Heart right ventricle (tissue), 16 donors: ENCODE measurements around the gene CACNA2D1. TPM values are rescaled to one million over a fixed set of nuclear protein-coding genes. Genes with fewer than 3 reads are reported as not detected.

Experiments used
- ATAC-seq, 8 donors: fragments of 200-7000 bp; cut with Tn5 transposase; one replicate each; pipeline ENCODE4 v1.9.1; 2020; ENCODE audit warnings: mild to moderate bottlenecking in 8 of 8, moderate library complexity in 8 of 8, moderate number of reproducible peaks in 1 of 8
- DNase-seq, 2 donors: peaks; one replicate each; pipeline ENCODE4 v3.0.0-alpha.2; 2020
- H3K27ac ChIP-seq, 10 donors: fragments of 200-600 bp; sonication (generic) in 2 of 10; one replicate each; pipeline versions ENCODE4 v1.5.0 to v1.8.0; 2020 to 2022; ENCODE audit warnings: mild to moderate bottlenecking in 3 of 10
- H3K27me3 ChIP-seq, 7 donors: fragments of 200-600 bp; one replicate each; pipeline ENCODE4 v1.8.0; 2021 to 2022; ENCODE audit warnings: mild to moderate bottlenecking in 2 of 7
- H3K36me3 ChIP-seq, 9 donors: fragments of 200-600 bp; sonication (generic) in 1 of 9; one replicate each; pipeline versions ENCODE4 v1.5.0 to v1.8.0; 2020 to 2022; ENCODE audit warnings: mild to moderate bottlenecking in 2 of 9
- H3K4me1 ChIP-seq, 9 donors: fragments of 200-600 bp; sonication (generic) in 1 of 9; one replicate each; pipeline versions ENCODE4 v1.5.0 to v1.8.0; 2020 to 2022; ENCODE audit warnings: mild to moderate bottlenecking in 4 of 9
- H3K4me3 ChIP-seq, 10 donors: fragments of 200-600 bp; sonication (generic) in 2 of 10; one replicate each; pipeline versions ENCODE4 v1.5.0 to v1.8.0; 2020 to 2022; ENCODE audit warnings: mild to moderate bottlenecking in 7 of 10, moderate library complexity in 2 of 10
- H3K9me3 ChIP-seq, 11 donors: fragments of 200-600 bp in 10 of 11; sonication (generic) in 2 of 11; one replicate each; pipeline versions ENCODE4 v1.5.0 to v1.8.0; 2013 to 2022; ENCODE audit warnings: mild to moderate bottlenecking in 2 of 11, control low read depth in 1 of 11, moderate library complexity in 1 of 11
- WGBS, 2 donors: extraction: QIAGEN DNeasy Blood & Tissue Kit; methylation state at CpG; one replicate each; pipeline ENCODE4 v1.1.7; 2013; ENCODE audit warnings: inconsistent platforms in 1 of 2; 5-methylcytosine and 5-hydroxymethylcytosine counted together
- intact Hi-C, 10 donors: fragments of 100-400 bp; cut with DNase I; formaldehyde crosslinking; loops; one replicate each; pipeline versions ENCODE4 v1.11.1 to v1.14.2; 2022
- polyA plus RNA-seq, 2 donors: library from polyadenylated mRNA; stranded (reverse); fragments of 200-250 nt; gene quantifications; one replicate each; pipeline ENCODE4 v1.2.3, GENCODE V29; 2013
- total RNA-seq, 10 donors: library from RNA; stranded (reverse); fragmentation: NEBNext Ultra II Directional in 3 of 10; extraction: Animal tissue kit (Norgen Biotek cat#: 25700) in 3 of 10; gene quantifications; one replicate each; pipeline versions ENCODE4 v1.2.1 to v1.2.4, GENCODE V29; 2021 to 2023
- TF ChIP-seq, protein P1 (sequence below), 9 donors: fragments of 200-600 bp; sonication (generic) in 2 of 9; IDR thresholded peaks; one replicate each; pipeline versions ENCODE4 v1.5.0 to v1.8.0; 2021 to 2022; ENCODE audit warnings: antibody characterized with exemption in 9 of 9, mild to moderate bottlenecking in 5 of 9, moderate library complexity in 1 of 9
- donor health status: Arrhythmogenic right ventricular cardiomyopathy.
- donor health status: ischemic (EF 13 %, LVEDD 7.1; RV severe dilation, severe dysfunction).
- donor health status: healthy with polysubstance abuse.
- donor health status: DM: no; HTN: yes; CAD: no.
- donor health status: DM: no; HTN: no; CAD: no.
- donor health status: ischemic (EF 25% LVEDD 6.9; RV normal size, moderate dysfunction).
- donor health status: ischemic (EF 25% LVEDD 5.7; RV mildly dilated, moderate dysfunction).
- donor health status: healthy.
- donor health status: DM: yes; HTN: yes; CAD: no.
- donor health status: Ischemic cardiomyopathy.
- donor health status: ischemic (EF 35%, LVEDD 5.7; RV mildly dilated, moderate dysfunction).
- donor health status: nonischemic (EF 11% LVEDD 7.7; RV severe dilation, severe dysfunction).
- donor health status: DM: yes; HTN: yes; CAD: no.
- donor health status: PGD.
- donor health status: ischemic (EF 29% LVEDD 5.4; RV normal size, mild dysfunction).
- donor health status: nonischemic (EF 23%, LVEDD 6.1; RV moderate dilation, normal function).

Gene CACNA2D1
- total and polyA plus RNA-seq, 12 donors, result 7.0 to 131 (median 69.3) TPM

DNA sequence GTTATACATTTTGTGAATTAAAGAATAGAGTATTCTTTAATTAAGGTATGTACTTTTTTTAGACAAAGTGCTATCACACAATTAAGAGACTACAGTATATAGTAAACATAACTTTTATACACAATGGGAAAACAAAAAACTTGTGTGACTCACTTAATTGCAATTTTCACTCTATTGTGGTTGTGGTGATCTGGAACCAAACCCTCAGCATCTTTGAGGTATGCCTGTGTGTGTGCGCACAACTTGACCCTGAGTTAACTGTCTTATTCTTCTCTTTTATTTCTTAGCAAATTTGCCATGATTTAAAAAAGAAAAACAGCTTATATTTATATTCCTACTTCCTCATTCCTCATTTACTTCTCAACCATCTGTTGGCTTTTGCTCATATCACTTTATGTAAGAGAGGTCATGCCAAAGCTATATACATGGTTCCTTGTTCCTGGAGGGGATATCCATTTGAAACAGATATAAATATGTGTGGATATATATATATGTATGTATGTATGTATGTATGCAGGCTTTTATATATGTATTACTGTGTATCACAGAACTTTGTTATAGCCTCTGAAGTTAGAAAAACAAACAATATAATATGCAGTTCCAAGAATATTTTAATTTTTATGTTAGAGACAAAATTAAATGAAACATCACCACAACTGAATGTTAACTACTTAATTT lies 414.2 kb downstream of the CACNA2D1 start:
- intact Hi-C loops, result no loop called here
- ATAC-seq (no peak), DNase-seq (no peak)
- Histone ChIP-seq H3K27me3 (no peaks in the 10 kb centered on the region), H3K36me3 (no peaks in the 10 kb centered on the region), H3K9me3 (no peaks in the 10 kb centered on the region), H3K4me1 (peaks cover 0 to 4% (median 0%) of the 10 kb centered on the region in 9 donors), H3K27ac (no peak overlapping the region), H3K4me3 (no peak overlapping the region)
- TF ChIP-seq, protein P1, sequence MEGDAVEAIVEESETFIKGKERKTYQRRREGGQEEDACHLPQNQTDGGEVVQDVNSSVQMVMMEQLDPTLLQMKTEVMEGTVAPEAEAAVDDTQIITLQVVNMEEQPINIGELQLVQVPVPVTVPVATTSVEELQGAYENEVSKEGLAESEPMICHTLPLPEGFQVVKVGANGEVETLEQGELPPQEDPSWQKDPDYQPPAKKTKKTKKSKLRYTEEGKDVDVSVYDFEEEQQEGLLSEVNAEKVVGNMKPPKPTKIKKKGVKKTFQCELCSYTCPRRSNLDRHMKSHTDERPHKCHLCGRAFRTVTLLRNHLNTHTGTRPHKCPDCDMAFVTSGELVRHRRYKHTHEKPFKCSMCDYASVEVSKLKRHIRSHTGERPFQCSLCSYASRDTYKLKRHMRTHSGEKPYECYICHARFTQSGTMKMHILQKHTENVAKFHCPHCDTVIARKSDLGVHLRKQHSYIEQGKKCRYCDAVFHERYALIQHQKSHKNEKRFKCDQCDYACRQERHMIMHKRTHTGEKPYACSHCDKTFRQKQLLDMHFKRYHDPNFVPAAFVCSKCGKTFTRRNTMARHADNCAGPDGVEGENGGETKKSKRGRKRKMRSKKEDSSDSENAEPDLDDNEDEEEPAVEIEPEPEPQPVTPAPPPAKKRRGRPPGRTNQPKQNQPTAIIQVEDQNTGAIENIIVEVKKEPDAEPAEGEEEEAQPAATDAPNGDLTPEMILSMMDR (IDR thresholded peaks at IDR 0.05), result no peak
- WGBS, 2 donors, result 100% methylated on average over 1 of the region's 1 CpG

DNA sequence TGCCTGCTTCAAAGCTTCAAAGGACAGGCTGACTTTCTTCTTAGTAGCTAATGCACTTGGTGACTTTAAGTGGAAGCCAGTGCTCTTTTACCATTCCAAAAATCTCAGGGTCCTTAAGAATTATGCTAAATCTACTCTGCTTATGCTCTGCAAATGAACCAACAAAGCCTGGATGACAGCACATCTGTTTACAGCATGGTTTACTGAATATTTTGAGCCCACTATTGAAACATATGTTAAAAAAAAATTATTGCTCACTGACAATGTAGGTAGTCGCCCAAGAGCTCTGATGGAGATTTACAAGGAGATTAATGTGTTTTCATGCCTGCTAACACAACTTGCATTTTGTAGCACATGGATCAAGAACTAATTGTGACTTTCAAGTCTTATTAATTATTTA lies 415.5 kb downstream of the CACNA2D1 start:
- DNase-seq (no peak), ATAC-seq (no peak)
- 87 to 92% methylated on average over 1 of the region's 1 CpG for WGBS, 2 donors
- H3K4me3 ChIP-seq, result no peak overlapping the region
- no peak overlapping the region for H3K27ac ChIP-seq
- H3K4me1 ChIP-seq, result peaks cover 0 to 4% (median 0%) of the 10 kb centered on the region in 9 donors
- H3K36me3 ChIP-seq, result no peaks in the 10 kb centered on the region
- H3K27me3 ChIP-seq, result no peaks in the 10 kb centered on the region
- TF ChIP-seq, protein P1 (IDR thresholded peaks at IDR 0.05), result no peak
- intact Hi-C loops, result loop anchor here in 1 of 10 donors (1.0 kb wide), 1 partner anchor 44 kb away; no protein-coding TSS in a partner anchor
- H3K9me3 ChIP-seq, result no peaks in the 10 kb centered on the region

DNA sequence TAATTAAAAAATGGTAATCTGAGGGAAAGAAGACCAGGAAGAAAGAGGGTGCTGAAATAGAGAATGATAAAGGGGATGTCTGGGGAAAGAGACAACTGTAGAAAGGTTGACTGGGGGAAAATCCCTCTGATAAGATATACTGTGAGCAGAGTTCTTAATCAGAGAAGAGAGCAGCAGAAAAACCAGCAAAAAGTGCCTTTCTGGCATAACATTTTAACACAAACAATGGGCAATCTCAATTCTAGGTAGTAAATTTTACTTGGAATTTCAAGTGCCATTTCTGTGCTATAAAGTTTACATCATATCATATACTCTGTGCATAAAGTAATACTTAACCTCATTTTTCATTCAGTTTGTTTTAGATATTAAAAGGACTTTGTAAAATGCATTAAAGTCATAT lies 421.9 kb downstream of the CACNA2D1 start:
- H3K27me3 ChIP-seq, result no peaks in the 10 kb centered on the region
- ATAC-seq (no peak), DNase-seq (no peak)
- TF ChIP-seq, protein P1 (IDR thresholded peaks at IDR 0.05), result no peak
- H3K9me3 ChIP-seq, result no peaks in the 10 kb centered on the region
- no peak overlapping the region for H3K27ac ChIP-seq
- intact Hi-C loops, result loop anchor here in 1 of 10 donors (5.0 kb wide), 1 partner anchor 524 kb away; no protein-coding TSS in a partner anchor
- H3K4me1 ChIP-seq, result peaks cover 0 to 30% (median 3%) of the 10 kb centered on the region in 9 donors
- no peaks in the 10 kb centered on the region for H3K36me3 ChIP-seq
- no peak overlapping the region for H3K4me3 ChIP-seq

DNA sequence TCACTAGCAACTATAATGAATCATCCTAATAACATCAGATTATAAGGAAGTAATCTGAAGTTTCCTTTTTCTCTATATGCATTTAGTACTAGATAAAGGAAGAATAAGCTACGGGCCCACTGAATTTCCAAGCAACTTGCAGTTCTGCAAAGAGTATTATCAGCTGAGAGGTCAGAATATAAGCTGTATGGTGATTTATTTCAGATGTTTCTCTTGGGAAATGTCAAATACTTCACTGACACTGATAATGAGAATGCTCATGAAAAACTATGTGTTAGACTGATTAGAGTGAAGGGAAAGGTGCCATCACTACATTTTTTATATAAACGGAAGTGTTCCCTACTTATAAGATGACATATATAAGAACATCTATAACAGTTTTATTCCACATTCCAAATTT lies 422.5 kb downstream of the CACNA2D1 start:
- Histone ChIP-seq H3K36me3 (no peaks in the 10 kb centered on the region), H3K4me1 (peaks cover 0 to 30% (median 3%) of the 10 kb centered on the region in 9 donors), H3K4me3 (no peak overlapping the region), H3K27ac (no peak overlapping the region), H3K27me3 (no peaks in the 10 kb centered on the region), H3K9me3 (no peaks in the 10 kb centered on the region)
- ATAC-seq (no peak), DNase-seq (no peak)
- TF ChIP-seq, protein P1 (IDR thresholded peaks at IDR 0.05), result no peak
- intact Hi-C loops, result loop anchor here in 1 of 10 donors (5.0 kb wide), 1 partner anchor 524 kb away; no protein-coding TSS in a partner anchor
- WGBS, 2 donors, result 38 to 42% methylated on average over 2 of the region's 2 CpGs
